Effector CD4-positive, alpha-beta T cell (primary cell): Measurements from ENCODE around the gene GINS1.
"Not testable (repeated sequence)": the region's sequence is repeated elsewhere in the genome, so short reads cannot be mapped to it uniquely, and the experiment has no call there.

Experiments used
- DNase-seq: peaks from one replicate; pipeline ENCODE4 v3.0.0-alpha.2; 2020

The GINS1 gene

DNA sequence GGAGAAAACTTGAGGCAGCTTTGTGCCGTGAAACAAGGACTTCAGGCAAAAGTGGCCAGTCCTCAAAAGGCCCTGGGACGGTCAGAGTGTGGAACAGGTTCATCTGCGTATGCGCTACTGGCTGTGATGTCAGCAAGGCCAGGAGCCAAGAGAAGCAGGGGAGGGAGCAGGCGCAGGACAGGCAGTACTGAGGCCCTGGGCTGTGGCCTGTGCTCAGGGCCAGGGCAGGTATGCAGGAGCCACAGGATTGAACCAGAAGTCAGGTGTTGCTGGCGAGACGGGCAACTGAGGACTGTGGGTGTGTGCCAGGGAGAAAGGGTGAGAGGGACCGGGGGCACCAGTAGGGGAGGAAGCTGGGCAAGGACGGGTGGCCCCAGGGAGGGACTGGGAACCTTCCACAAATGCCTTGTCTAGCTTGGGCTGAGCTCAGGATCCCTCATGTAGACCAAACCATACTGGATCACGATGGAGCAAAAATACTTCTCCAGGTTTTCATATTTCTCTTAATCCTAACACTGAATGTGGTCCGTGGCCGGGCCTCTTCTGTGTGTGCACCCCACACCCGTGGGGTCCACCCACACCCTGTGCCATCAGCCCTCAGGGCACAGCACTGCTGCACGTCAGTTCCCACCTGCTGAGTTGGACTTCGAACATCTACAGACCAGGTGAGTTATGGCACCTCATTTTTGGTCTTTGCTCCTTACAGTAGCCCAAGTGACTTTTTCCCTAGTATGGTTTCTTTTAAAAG lies 46.9 kb downstream of the GINS1 start:
- no peak for DNase-seq

- no peak for DNase-seq
Observed at GRCh38 chr20:25457886-25458680, 50.6 kb downstream of the GINS1 start.

- no peak for DNase-seq
Observed at GRCh38 chr20:25459111-25459830, 51.8 kb downstream of the GINS1 start.

- DNase-seq, result no peak
Observed at GRCh38 chr20:25459916-25460535, 52.6 kb downstream of the GINS1 start.

GRCh38 chr20:25460566-25461280 lies 53.2 kb downstream of the GINS1 start:
- no peak for DNase-seq

- DNase-seq, result no peak
Observed at GRCh38 chr20:25461281-25461650, 53.8 kb downstream of the GINS1 start.

DNA sequence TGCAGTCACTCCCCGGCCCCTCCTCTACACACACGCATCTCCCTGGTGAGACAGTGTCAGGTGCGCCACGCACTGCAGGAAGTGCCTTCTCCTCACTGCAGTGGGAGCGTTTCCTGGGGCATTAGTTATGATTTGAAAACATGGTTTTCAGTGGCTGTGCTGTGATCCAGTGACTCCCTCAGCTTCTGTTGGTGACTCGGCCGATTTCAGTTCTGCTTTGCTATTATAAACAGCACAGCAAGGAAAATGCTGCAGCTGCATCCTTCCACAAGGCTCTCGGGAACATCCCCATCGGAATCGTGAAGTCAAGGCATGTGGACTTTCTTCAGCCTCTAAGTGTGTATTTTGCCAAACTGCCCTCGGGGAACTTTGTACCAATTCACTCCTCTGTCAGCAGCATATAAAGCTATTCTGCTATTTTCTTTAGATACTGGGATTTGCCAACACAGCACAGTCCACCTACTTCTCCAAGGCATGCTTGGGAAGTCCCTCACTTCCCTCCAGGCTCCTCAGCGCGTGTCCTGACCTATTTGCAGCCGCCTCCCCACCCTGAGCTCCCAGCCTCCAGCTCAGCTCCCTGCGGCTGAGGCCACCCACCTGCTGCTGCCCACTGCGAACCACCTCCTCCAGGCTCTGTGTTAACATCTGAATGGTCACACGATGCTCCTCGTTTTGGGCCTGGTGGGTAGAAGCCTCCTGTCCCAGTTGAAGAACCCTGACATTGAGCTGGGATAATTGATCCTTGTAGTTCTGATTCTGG lies 54.5 kb downstream of the GINS1 start:
- no peak for DNase-seq

GRCh38 chr20:25464501-25465242 lies 57.2 kb downstream of the GINS1 start:
- DNase-seq, result no peak

DNA sequence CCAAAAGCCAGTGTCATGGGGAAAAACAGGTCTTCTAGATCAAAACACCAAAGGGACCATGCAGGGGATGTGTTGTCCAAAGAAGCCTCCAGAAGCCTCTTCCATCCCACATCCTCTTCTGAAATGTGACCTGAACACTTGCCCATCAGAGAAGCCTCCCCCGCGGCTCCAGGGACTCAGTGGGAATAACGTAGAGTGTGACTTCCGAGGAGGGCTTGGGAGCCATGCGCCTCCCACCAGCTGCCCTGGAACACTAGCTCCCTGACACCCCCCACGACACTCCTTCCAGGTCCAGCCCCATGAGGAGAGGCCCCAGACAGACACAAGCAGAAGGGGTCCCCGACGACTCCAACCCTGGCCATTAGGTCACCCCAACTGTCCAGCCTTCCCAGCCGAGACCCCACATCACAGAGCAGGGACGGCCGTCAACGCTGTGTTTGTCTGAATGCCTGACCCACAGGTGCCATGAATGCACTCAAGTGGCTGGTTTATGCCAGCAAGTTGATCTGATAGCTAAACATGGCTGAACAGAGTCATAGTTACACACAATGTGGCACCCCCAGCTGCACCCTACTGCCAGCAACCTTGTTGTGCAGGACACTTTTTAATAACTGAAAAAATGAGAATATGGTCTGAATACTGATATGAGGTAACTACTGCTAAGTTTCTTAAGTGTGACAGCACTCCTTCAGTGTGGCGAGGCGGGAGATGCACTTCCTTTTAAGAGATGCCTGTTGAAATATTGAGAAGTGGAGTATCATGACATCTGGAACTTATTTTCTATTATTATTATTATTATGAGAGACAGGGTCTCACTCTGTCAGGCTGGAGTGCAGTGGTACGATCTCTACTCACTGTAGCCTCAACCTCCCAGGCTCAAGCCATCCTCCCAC lies 58.0 kb downstream of the GINS1 start:
- DNase-seq, result no peak

GRCh38 chr20:25466846-25467245 lies 59.4 kb downstream of the GINS1 start:
- DNase-seq, result no peak

- DNase-seq, result no peak
Observed at GRCh38 chr20:25467441-25467840, 60.0 kb downstream of the GINS1 start.

GRCh38 chr20:25468126-25469075 lies 60.9 kb downstream of the GINS1 start:
- DNase-seq, result no peak

DNA sequence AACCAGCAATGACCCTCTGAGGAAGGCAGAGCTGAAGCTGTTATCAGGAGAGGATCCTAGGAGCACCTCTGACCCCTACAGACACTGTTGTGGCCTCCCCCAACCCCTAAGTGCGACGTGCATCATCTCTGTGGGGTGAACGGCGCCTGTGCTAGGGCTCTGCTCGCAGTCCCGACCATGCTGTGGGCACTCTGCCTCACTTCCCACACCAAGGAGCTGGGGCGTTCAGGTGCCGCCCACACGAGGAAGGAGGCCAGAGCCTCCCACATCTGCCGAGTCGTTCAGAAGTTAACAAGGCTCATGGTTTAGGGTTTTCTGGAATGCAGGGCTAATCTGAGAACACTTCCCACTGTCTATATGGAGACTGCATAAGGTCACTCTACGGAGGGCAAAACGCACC lies 62.1 kb downstream of the GINS1 start:
- no peak for DNase-seq

DNA sequence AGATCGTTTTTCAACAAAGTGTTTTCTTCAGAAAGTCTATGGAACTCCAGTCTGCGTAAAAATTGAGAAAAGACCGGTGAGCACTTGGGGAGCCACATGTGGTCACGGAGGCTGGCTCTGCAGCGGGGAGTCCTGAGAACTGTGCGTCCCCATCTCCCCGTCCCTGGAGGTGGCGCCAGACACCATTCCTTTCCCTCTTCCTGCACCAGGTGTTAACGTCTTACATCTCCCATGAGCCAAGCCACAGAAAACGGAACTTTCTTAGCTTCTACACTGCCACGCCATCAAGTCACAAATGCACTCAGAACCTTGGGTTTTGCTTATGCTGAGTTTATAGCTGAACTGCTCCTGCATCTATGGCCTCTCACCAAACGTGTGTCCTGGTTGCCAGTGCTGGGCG lies 62.6 kb downstream of the GINS1 start:
- DNase-seq, result no peak

GRCh38 chr20:25471020-25471419 lies 63.5 kb downstream of the GINS1 start:
- no peak for DNase-seq

DNA sequence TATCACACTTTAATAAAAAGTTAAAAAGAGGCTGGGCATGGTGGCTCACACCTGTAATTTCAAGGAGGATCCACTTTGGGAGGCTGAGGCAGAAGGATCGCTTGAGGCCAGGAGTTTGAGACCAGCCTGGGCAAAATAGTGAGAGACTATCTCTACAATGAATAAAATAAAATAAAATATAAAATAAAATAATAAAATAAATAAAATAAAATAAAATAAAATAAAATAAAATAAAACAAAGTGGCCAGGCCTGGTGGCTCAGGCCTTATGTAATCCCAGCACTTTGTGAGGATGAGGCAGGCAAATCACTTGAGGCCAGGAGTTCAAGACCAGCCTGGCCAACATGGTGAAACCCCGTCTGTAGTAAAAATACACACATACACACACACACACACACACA lies 65.8 kb downstream of the GINS1 start:
- DNase-seq, result not testable (repeated sequence)

- DNase-seq, result no peak
Observed at GRCh38 chr20:25476106-25477013, 68.9 kb downstream of the GINS1 start.
